Activated naive CD4-positive, alpha-beta T cell treated with anti-CD3 and anti-CD28 coated beads, Interleukin-2, amount 10 ng/mL, durations not matched to agents 5 hours and 36 hours (primary cell): ENCODE data around the gene SOX10. TPM values are rescaled to one million over a fixed set of nuclear protein-coding genes. Genes with fewer than 3 reads are reported as not detected.
A peak's percentile ranks its signal among the peaks of the same experiment; 100 is the strongest.

Source experiments
- microRNA-seq: library from miRNA; unstranded; fragments of <30 nt; microRNA quantifications from one replicate; pipeline ENCODE4 v1.2.0, GENCODE V29; 2022; ENCODE audit warnings: borderline microRNAs expressed, borderline replicate concordance
- total RNA-seq, 2 experiments: library from RNA; stranded (reverse); gene quantifications; one replicate each; pipeline ENCODE4 v1.2.3, GENCODE V29; 2021

The SOX10 gene
- total RNA-seq: not detected

GRCh38 chr22:37983860-37984791 lies at the start of gene SOX10:
Gene SOX10, minus strand, starts transcription at chr22:37984555. Its CDS starts 771 bp downstream, at chr22:37983784.

GRCh38 chr22:37953437-37954179 lies 30.7 kb downstream of the SOX10 start, which contains the start of the genes C22orf23 and POLR2F:
Gene C22orf23, minus strand, starts transcription at chr22:37953601. Its CDS starts 452 bp downstream, at chr22:37953149.
Gene POLR2F, plus strand, starts transcription at chr22:37953699. Its CDS starts 89 bp downstream, at chr22:37953788.

Small RNA genes lying within 50 kb of the gene (microRNA-seq; reads per million reads assigned to microRNA genes)
- not detected for gene MIR4534
- 3.3 reads per million, percentile 20 among the genes with 10 or more reads in this experiment for gene MIR6820

Other genes with a start within 250 kb of the SOX10 start
- 10 to 100 TPM; 12.3 to 13.0 TPM for gene GCAT, start 176.6 kb downstream of the SOX10 start, total RNA-seq
- gene GALR3, start 161.2 kb downstream of the SOX10 start, total RNA-seq: not detected
- 10 to 100 TPM; 19.3 to 19.5 TPM for gene ANKRD54, start 140.2 kb downstream of the SOX10 start, total RNA-seq
- gene EIF3L, start 135.1 kb downstream of the SOX10 start, total RNA-seq: 100 to 1,000 TPM; 740 to 742 TPM
- gene MICALL1, start 78.3 kb downstream of the SOX10 start, total RNA-seq: 10 to 100 TPM; 31.6 to 36.1 TPM
- not detected for gene C22orf23, start 31.0 kb downstream of the SOX10 start, total RNA-seq
- gene POLR2F, start 30.9 kb downstream of the SOX10 start, total RNA-seq: 10 to 100 TPM; 54.7 to 56.1 TPM
- gene PICK1, start 72.8 kb upstream of the SOX10 start, total RNA-seq: 10 to 100 TPM; 16.5 to 19.0 TPM
- gene SLC16A8, start 99.6 kb upstream of the SOX10 start, total RNA-seq: not detected
- gene BAIAP2L2, start 126.1 kb upstream of the SOX10 start, total RNA-seq: 1 to 10 TPM in 1 of 2 experiments, under 1 TPM in 1; 0.78 to 1.1 TPM
- 10 to 100 TPM; 84.4 to 95.5 TPM for gene PLA2G6, start 197.3 kb upstream of the SOX10 start, total RNA-seq
- gene MAFF, start 217.4 kb upstream of the SOX10 start, total RNA-seq: 1 to 10 TPM; 8.4 to 8.8 TPM